Right cardiac atrium (tissue), 5 donors: ENCODE measurements around the gene NOL4L. TPM values are rescaled to one million over a fixed set of nuclear protein-coding genes. Genes with fewer than 3 reads are reported as not detected.
A peak's percentile ranks its signal among the peaks of the same experiment; 100 is the strongest.

Source experiments
- ATAC-seq, 2 donors: fragments of 200-7000 bp; cut with Tn5 transposase; one replicate each; pipeline versions ENCODE4 v1.8.0 to v1.9.1; 2020; ENCODE audit warnings: moderate library complexity in 2 of 2, mild to moderate bottlenecking in 1 of 2
- DNase-seq, 3 donors: peaks; one replicate each; pipeline ENCODE4 v3.0.0-alpha.2; 2020
- H3K27ac ChIP-seq: one replicate; pipeline ENCODE4 v1.5.1; 2013; ENCODE audit warnings: mild to moderate bottlenecking, low read length, control low read depth, moderate library complexity
- H3K27me3 ChIP-seq: one replicate; pipeline ENCODE4 v1.6.1; 2013; ENCODE audit not compliant: control insufficient read depth, insufficient read depth
- H3K4me1 ChIP-seq: one replicate; pipeline ENCODE4 v1.6.1; 2013; ENCODE audit warnings: low read length; ENCODE audit not compliant: control insufficient read depth, insufficient read depth
- H3K4me3 ChIP-seq: one replicate; pipeline ENCODE4 v1.5.1; 2013; ENCODE audit warnings: low read length, control low read depth
- H3K9me3 ChIP-seq: one replicate; pipeline ENCODE4 v1.6.1; 2013; ENCODE audit warnings: low read length; ENCODE audit not compliant: control insufficient read depth
- WGBS: extraction: QIAGEN DNeasy Blood & Tissue Kit; methylation state at CpG from one replicate; pipeline ENCODE4 v1.1.7; 2013; 5-methylcytosine and 5-hydroxymethylcytosine counted together
- intact Hi-C, 4 donors: fragments of 100-400 bp; cut with DNase I; formaldehyde crosslinking; loops; one replicate each; pipeline versions ENCODE4 v1.11.0 to v1.14.0; 2022 to 2023
- polyA plus RNA-seq: library from polyadenylated mRNA; stranded (reverse); fragments of 200-250 nt; gene quantifications from one replicate; pipeline ENCODE4 v1.2.3, GENCODE V29; 2013
- total RNA-seq, 4 donors: library from RNA; stranded (reverse); fragmentation: NEBNext Ultra II Directional; extraction: Animal tissue kit (Norgen Biotek cat#: 25700); gene quantifications; one replicate each; pipeline ENCODE4 v1.2.1, GENCODE V29; 2021
- donor health status: healthy with polysubstance abuse.
- donor health status: DM: no; HTN: yes; CAD: no.
- donor health status: DM: no; HTN: no; CAD: no.
- donor health status: DM: no; HTN: yes; CAD: no; lungs with severe emphysema.
- donor health status: DM: yes; HTN: yes; CAD: no.

The NOL4L gene
- total and polyA plus RNA-seq, 5 donors = 6.5 to 10.9 (median 8.3) TPM

GRCh38 chr20:32537657-32538525, 47.2 kb downstream of the NOL4L start:
- Histone ChIP-seq H3K4me3 (no peak overlapping the region), H3K27ac (no peak overlapping the region), H3K4me1 (peaks cover 2% of the 10 kb centered on the region), H3K27me3 (no peaks in the 10 kb centered on the region), H3K9me3 (no peaks in the 10 kb centered on the region)
- peak in 1 of 2 donors; percentile 5 for ATAC-seq
- WGBS = 69% methylated on average over 18 of the region's 18 CpGs
- intact Hi-C loops = loop anchor here in 1 of 4 donors (5.0 kb wide), 1 partner anchor 109 kb away; no protein-coding TSS in a partner anchor
- DNase-seq = peak in 2 of 3 donors; percentile 68 to 82

GRCh38 chr20:32536851-32537656, 48.1 kb downstream of the NOL4L start:
- no peak overlapping the region for H3K27ac ChIP-seq
- H3K4me1 ChIP-seq = peaks cover 2% of the 10 kb centered on the region
- peak in 2 of 3 donors; percentile 71 to 74 for DNase-seq
- intact Hi-C loops = loop anchor here in 1 of 4 donors (5.0 kb wide), 1 partner anchor 110 kb away; no protein-coding TSS in a partner anchor
- H3K27me3 ChIP-seq = no peaks in the 10 kb centered on the region
- WGBS = 5% methylated on average over 62 of the region's 62 CpGs
- H3K9me3 ChIP-seq = no peaks in the 10 kb centered on the region
- H3K4me3 ChIP-seq = peak overlapping the region; percentile 61
- ATAC-seq = peak in 1 of 2 donors; percentile 6

- ATAC-seq (peak; percentile 59 to 69), DNase-seq (peak in 2 of 3 donors; percentile 86 to 88)
- H3K27ac ChIP-seq = no peak overlapping the region
- H3K4me1 ChIP-seq = peaks cover 2% of the 10 kb centered on the region
- 2% methylated on average over 67 of the region's 68 CpGs for WGBS
- H3K27me3 ChIP-seq = no peaks in the 10 kb centered on the region
- H3K4me3 ChIP-seq = peak overlapping the region; percentile 61
- intact Hi-C loops = loop anchor here in 1 of 4 donors (5.0 kb wide), 1 partner anchor 111 kb away; no protein-coding TSS in a partner anchor
- H3K9me3 ChIP-seq = no peaks in the 10 kb centered on the region
These were observed 48.9 kb downstream of the NOL4L start for GRCh38 chr20:32535953-32536823.

- ATAC-seq (no peak), DNase-seq (no peak)
- Histone ChIP-seq H3K27me3 (no peaks in the 10 kb centered on the region), H3K9me3 (no peaks in the 10 kb centered on the region), H3K4me3 (no peak overlapping the region), H3K27ac (no peak overlapping the region), H3K4me1 (peaks cover 2% of the 10 kb centered on the region)
- WGBS = 73% methylated on average over 18 of the region's 18 CpGs
- intact Hi-C loops = loop anchor here in 1 of 4 donors (5.0 kb wide), 1 partner anchor 112 kb away; no protein-coding TSS in a partner anchor
These were observed 49.7 kb downstream of the NOL4L start for GRCh38 chr20:32535316-32535952.

- no peak for ATAC-seq
- Histone ChIP-seq H3K4me1 (peaks cover 2% of the 10 kb centered on the region), H3K27ac (no peak overlapping the region), H3K27me3 (no peaks in the 10 kb centered on the region), H3K9me3 (no peaks in the 10 kb centered on the region), H3K4me3 (no peak overlapping the region)
- intact Hi-C loops = loop anchor here in 1 of 4 donors (5.0 kb wide), 1 partner anchor 113 kb away; no protein-coding TSS in a partner anchor
- 75% methylated on average over 8 of the region's 8 CpGs for WGBS
- no peak for DNase-seq
These were observed 50.4 kb downstream of the NOL4L start for GRCh38 chr20:32534661-32535240.

- 85% methylated on average over 6 of the region's 6 CpGs for WGBS
- intact Hi-C loops = no loop called here
- no peak overlapping the region for H3K27ac ChIP-seq
- no peak overlapping the region for H3K4me3 ChIP-seq
- ATAC-seq (no peak), DNase-seq (no peak)
- H3K9me3 ChIP-seq = no peaks in the 10 kb centered on the region
- H3K27me3 ChIP-seq = no peaks in the 10 kb centered on the region
- peaks cover 2% of the 10 kb centered on the region for H3K4me1 ChIP-seq
These were observed 51.4 kb downstream of the NOL4L start for GRCh38 chr20:32533732-32534131.

GRCh38 chr20:32532246-32532645, 52.9 kb downstream of the NOL4L start:
- ATAC-seq (no peak), DNase-seq (no peak)
- Histone ChIP-seq H3K4me1 (peaks cover 2% of the 10 kb centered on the region), H3K27me3 (no peaks in the 10 kb centered on the region), H3K27ac (no peak overlapping the region), H3K4me3 (no peak overlapping the region), H3K9me3 (no peaks in the 10 kb centered on the region)
- intact Hi-C loops = no loop called here
- 94% methylated on average over 7 of the region's 7 CpGs for WGBS

- DNase-seq (no peak), ATAC-seq (no peak)
- WGBS = 92% methylated on average over 13 of the region's 13 CpGs
- intact Hi-C loops = loop anchor here in 2 of 4 donors (5.0 to 10.0 kb wide), 2 partner anchors 53 to 56 kb away; partner anchors contain the start of gene NOL4L (in 1 of the 2)
- no peaks in the 10 kb centered on the region for H3K9me3 ChIP-seq
- H3K27ac ChIP-seq = no peak overlapping the region
- H3K4me3 ChIP-seq = no peak overlapping the region
- no peaks in the 10 kb centered on the region for H3K27me3 ChIP-seq
- no peaks in the 10 kb centered on the region for H3K4me1 ChIP-seq
These were observed 56.0 kb downstream of the NOL4L start for GRCh38 chr20:32528905-32529670.
